NB4 (cell line): ENCODE data around the gene NTRK3.

Source experiments
- CTCF ChIP-seq: IDR thresholded peaks from one replicate; pipeline ENCODE4 v1.5.1; 2012; ENCODE audit warnings: low read depth, low read length
- MAX ChIP-seq: IDR thresholded peaks from 2 replicates; pipeline ENCODE4 v1.6.1; 2011; ENCODE audit warnings: low read depth, low read length

- TF ChIP-seq CTCF (no peak), MAX (no peak)
Observed at GRCh38 chr15:88120026-88120425, 136.5 kb downstream of the NTRK3 start.
